DLD1 (cell line): ENCODE data around the gene RAP1GAP2.
"Not testable (repeated sequence)": the region's sequence is repeated elsewhere in the genome, so short reads cannot be mapped to it uniquely, and the experiment has no call there.

Source experiments
- in situ Hi-C: cut with HindIII; loops from 2 replicates; pipeline ENCODE4 v1.10.0; 2017; ENCODE audit warnings: low sequenced_read_pairs

Gene RAP1GAP2

DNA sequence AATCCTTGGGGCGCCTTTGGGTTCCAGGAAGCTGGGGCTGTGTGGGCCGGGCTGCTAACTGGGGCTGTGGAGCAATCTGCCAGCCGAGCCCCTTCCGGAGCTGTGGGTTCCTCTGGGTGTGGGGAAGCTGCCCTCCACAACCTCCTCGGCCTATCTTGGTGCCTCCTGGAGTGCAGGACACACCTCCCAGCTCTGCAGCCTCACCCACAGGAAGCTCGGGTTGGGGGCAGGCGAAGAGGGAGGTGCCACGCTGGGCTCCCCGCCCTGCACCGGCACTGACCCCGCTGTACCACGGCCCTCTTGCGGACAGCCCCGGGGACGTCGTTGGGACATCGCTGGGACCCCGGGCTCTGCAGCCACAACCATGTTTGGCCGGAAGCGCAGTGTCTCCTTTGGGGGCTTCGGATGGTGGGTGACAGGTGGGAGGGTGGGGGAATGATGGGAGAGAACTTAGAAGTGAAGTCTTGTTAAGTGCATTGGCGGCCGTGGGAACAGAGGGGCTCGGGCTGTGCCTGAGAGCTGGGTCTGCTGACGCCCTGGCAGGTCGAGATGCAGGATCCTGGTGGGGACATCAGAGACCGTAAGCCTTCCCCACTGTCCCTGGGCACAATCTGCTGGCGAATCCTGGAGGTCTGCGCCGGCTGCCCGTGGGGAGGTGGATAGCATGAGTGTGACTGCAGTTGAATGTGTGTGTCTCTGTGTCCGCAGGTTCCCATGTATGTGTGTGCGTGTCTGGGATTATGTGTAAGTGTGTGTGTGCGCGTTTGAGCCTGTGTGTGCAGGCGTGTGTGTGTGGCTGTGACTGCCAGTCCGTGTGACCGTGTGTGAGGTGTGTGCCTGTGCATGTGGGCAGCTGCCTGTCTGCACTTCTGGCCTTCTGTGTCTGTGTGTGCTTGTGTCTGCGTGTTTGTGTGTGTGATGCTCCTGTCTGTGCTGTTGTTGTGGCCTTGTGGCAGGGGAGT lies at the start of gene RAP1GAP2:
Gene RAP1GAP2, plus strand, starts transcription at position 275 of the 962 bp plus-strand sequence. Its CDS starts 90 bp downstream, at position 365.
- in situ Hi-C loops: no loop called here

DNA sequence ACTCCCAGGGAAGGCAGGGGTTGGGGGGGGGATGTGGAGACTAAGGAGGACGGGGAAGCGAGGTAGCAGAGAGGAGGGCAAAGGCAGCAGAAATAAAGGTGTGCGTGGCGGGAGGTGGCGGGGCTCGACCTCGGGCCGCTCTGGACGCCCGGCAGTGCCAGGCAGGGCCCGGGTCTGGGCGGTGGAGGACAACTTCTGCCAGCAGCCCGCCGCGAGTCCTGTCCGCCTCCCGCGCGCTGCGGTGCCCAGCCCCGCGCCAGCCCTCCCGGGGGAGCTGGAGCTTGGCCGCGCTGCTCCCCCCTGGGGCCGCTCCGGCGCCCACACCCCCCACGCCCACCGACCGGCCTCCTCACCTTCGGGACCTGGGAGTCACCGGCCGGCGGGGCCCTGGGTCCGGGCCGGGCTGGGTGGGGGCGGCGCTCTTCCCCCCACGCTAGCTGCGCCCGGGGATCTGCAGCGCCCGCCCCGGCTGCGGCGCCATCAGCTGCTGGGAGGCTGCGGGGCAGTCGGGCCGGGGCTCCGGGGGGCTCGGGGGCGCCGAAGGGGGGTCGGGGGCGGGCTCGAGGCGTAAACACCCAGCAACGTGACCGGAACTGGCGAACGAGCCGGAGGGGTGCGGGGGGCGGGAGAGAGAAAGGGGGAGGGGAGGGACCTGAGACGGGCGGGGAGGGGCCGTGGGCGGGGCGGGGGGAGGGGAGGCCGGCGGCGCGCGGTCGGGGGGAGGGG lies 47.0 kb upstream of the RAP1GAP2 start, which contains the start of gene CCDC92B:
Gene CCDC92B, minus strand, starts transcription at position 595 of the 726 bp plus-strand sequence. CDS start 14,507 bp downstream, outside the sequence.
- in situ Hi-C loops: no loop called here

DNA sequence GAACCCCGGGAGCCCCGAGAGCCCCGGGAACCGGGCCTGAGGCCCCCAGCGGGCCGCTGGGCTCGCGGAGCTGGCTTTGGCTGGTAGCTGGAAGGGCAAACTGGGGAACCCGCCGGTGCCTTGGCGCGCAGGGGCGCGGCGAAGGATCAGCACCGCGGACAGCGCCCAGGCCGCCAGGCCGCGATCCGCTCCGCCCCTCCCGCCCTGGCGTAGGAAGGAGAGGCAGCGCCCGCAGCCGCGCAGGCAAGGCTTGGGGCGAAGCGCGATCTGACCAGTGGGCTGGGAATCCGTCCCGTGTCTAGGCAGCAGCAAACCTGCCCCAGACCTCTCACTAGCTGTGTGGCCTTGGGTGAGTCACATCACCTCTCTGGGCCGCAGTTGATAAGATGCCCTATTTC lies 46.5 kb upstream of the RAP1GAP2 start:
- in situ Hi-C loops: loop anchor here (25.0 kb wide), 2 partner anchors 113 to 262 kb away; no protein-coding TSS in a partner anchor

DNA sequence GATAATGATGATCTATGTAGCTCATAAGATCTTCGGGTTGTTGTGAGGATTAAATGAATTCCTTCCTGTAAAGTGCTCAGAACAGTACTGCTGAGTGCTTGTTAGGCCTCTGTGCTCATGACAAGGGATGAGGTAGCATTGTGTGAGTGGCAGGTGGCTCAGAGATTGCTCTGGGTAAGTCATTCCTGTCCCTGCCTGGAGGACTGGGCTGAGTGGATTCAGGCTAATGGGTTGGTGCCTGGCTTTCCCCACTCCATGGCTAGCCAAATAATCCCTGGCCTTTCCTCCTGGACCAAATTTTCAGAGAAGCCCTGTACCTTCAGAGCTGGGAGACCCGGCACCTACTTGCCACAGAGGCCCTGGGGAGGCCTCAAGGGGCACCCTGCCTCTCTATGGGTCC lies 45.5 kb upstream of the RAP1GAP2 start:
- in situ Hi-C loops: loop anchor here (25.0 kb wide), 2 partner anchors 112 to 263 kb away; no protein-coding TSS in a partner anchor

DNA sequence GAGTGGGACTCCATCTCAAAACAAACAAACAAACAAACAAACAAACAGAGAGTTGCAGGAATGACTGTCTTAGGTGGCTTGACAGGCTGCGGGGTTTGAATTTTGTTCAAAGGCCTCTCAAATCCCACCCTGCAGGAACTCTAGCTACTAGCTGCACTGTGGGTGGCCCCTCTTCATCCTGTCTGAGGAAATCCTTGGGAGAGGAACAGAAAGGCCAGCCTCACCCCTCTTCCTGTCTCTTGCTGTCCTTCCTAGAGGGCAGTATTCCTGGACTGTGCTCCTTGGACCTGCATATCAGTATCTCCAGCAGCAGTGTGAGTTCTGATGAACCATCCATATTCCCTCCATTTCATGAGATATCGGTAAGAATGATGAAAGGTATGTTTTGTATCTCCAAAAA lies 44.7 kb upstream of the RAP1GAP2 start:
- in situ Hi-C loops: loop anchor here (25.0 kb wide), 2 partner anchors 111 to 264 kb away; no protein-coding TSS in a partner anchor

DNA sequence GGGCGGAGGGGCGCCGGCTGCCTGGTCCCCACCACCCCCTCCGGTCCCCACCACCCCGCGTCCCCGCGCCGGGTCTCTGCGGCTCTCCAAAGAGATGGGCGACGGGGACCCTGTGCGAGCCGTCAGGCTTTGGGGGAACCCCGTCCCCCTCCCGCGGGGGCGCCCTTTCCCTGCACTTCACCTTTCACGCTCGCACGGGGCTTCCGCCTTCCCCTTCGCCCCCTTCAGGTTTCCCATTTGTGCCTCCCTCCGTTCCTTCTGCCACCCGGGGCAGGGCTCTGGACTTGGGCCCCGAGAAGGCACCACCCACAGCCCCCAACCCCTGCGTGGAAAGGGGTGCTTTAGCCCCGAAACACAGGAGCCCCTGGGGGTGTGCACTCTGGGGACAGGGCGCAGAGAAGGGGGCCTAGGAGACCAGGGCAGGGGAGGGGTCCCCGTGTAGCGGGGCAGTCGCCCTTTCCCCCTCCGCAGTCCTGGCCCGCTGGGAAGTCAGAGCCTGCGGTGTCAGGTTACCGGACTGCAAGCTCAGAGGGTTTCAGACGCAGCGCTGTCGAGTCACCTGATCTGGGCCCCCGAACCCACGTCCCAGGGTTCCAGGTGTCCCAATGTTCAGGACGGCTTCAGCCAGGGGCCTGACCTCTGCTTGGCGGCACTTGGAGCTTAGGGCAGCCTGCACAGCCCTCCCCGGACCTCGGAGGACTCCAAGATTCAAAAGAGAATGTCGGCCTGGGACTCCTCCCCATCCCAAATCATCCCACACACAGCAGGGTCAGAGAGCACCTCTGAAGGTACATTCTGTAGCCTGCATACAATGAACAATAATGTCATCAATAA lies 40.1 kb upstream of the RAP1GAP2 start:
- in situ Hi-C loops: loop anchor here (25.0 kb wide), 2 partner anchors 106 to 269 kb away; no protein-coding TSS in a partner anchor

DNA sequence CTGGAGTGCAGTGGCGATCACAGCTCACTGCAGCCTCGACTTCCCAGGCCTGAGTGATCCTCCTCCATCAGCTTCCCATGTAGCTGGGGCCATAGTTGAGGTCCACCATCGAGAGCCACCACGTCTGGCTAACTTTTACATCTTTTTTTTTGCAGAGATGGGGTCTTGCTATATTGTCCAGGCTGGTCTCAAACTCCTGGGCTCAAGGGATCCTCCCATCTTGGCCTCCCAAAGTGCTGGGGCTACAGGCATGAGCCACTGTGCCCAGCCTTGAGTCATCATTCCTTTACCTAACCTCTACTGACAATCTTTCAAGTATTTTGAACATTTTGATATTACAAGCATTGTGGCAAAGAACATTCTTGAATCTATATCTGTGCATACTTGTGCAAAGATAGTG lies 37.4 kb upstream of the RAP1GAP2 start:
- in situ Hi-C loops: loop anchor here (25.0 kb wide), 2 partner anchors 103 to 272 kb away; no protein-coding TSS in a partner anchor

DNA sequence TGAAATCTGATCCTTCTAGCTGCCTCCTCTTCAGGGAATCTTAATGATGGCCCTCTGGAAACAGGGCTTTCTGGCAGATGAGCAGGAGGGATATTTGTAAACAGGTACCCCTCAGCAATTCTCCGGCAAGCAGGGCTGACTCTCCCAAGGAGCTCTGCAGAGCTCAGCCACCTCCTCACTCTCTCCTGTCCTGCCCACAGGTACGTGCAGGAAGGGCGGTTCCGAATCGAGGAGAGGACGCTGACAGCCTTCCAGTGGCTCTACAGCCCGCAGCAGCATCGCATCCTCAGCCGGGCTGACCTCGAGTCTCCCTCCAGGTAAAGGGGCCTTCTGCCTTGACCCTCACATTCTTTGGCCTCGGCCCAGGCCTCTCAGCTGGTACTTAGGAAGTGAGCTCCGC lies 26.1 kb upstream of the RAP1GAP2 start:
- in situ Hi-C loops: loop anchor here (25.0 kb wide), 2 partner anchors 92 to 283 kb away; no protein-coding TSS in a partner anchor

DNA sequence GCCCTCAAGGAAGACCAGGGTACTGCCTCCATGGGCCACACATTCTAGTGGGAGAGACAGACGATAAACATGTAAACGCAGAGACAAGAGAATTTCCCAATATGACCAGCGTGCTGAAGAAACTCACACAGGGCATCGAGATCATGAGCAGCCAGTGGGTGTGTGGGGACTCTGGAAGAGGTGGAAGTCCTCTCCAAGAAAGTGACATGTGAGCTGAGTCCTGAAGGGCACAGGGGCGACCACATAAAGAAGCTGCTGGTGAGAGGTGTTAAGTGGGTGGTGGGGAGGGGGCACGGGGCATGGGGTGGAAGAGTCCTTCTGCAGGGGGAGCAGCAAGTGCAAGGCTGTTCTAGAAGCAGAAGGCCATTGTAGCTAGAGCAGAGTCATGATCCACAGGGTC lies 21.0 kb upstream of the RAP1GAP2 start:
- in situ Hi-C loops: no loop called here

DNA sequence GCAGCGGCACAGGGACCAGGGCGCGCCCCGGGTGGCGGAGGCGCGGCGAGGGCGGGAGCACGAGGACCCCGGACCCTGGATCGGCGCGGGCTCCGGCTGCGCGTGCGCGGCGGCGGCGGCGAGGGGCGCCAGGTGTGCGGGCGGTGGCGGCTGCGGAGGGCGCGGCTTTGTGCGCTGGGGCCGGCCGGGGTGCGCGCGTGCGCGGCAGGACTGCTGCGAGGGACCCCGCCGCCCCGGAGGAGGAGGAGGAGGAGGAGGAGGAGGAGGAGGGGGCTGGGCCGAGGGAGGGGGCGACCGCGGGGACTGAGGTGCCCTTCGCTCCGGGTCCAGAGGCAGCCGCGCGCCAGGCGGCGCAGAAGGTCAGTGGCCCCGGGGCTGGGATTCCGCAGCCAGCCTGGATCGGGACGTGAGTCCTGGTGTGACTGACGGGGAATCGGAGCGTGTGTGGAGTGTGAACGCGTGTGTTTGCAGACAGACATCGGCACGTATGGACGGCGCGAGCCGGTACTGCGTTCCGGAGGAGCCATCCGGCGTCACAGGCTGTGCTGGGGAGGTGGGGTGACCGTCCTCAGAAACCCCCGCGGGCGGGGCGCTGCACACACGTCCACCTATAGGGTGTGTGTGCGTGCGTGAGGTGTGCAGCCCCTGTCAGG lies 19.5 kb upstream of the RAP1GAP2 start:
- in situ Hi-C loops: no loop called here

DNA sequence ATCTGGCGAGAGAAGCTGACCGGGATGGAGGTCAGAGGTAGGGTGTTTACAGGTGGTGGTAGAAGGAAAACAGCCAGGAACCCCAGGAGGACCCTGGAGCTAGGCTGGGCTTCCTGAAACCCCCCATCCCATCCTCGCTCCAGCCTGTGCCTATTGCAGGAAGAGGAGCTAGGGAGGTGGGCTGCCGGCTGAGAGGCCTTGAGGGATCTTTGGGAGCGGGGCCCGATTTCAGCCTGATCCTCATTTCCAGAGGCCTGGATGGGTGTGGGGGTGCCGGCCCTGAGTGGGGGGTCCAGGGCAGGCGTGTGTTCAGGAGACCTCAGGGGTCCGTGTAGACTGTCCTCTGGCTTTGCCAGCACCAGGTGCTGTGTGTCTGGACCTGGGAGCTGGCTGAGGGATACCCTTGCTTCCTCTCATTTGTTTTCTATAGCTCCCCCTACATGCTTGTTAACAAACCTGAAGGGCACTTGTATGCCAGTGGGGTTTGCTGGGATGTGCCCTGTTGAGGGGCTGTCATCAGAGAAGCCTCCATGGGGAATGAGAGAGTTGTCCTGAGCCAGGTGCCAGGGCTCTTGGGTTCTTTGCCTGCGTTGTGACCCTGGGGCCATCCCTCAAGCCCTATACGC lies 18.9 kb upstream of the RAP1GAP2 start:
- in situ Hi-C loops: no loop called here

DNA sequence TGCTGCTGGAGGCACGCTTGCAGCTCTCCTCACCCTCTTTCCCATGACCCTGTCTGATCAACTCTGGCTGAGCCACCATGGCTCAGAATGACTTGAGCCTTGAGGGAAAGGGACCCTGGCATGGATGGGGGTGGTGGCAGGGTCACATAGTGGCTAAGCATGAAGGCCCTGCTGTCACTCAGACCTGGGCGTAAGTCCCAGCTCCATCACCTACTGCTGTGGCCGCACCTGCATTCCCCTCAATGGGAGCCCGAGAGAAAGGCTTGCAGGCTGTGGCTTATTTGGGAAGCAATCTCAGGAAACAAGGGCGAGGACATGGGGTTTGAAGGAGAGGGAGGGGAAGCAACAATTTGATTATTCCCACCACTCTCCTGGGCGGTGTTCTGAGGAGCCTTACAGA lies 17.7 kb upstream of the RAP1GAP2 start:
- in situ Hi-C loops: no loop called here

DNA sequence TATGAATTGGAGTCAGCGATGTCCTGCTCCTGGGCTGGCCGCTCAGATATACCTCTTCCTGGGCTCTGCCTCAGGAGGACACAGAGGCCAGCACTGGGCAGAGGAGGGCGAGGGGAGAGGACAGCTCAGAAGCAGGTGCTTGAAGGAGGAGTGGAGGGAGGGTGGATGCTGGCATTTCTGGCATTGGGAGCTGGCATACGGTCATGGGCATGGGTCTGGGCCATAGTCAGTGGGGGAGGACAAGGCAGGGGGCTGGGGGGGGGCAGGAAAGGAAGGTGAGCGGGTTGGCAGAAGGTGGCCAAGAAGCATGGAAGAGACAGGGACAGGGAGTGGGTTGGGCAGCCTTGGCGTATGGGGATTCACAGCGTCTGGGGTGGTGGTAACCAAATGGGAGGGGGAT lies 16.7 kb upstream of the RAP1GAP2 start:
- in situ Hi-C loops: no loop called here

DNA sequence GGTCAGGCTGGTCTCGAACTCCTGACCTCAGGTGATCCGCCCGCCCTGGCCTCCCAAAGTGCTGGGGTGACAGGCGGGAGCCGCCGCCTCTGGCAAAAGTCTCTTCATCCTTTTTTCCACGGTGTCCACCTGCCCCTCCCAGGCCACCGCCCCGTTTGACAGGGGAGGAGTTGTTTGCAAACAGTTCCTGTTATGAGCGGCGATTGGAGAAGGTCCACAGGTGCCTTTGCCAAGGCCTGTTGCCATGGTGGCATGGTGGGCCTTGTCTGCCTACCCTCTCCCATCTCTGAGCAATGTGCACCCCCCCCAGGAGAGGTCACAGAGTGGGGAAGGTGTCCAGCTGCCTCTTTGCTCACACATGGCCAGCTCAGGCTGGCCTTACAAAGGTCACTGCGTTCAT lies 16.0 kb upstream of the RAP1GAP2 start:
- in situ Hi-C loops: no loop called here

DNA sequence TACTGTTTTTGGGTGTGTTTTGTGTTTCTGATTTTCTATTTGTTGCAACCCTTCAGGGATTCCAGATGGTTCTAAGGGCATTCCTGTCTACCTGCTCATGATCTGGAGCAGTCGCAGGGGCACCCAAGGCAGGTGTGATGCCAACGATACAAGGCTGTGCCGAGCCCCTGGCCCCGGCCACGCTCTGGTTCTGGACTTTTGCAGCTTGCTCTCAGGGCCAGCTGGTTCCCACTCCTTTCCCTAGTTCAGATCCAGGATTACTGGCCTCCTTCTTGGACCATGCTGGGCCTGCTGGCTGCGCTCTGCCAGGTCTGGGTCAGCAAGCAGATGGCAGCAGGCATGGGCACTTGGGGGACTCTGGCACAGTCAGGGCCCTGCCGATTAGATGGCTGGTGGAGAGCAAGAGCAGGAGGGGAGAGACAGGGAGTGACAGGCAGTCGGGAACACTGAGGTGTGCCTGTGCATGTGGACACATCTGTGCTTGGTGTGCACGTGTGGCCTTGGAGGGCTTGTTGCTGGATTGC lies 15.2 kb upstream of the RAP1GAP2 start:
- in situ Hi-C loops: no loop called here

DNA sequence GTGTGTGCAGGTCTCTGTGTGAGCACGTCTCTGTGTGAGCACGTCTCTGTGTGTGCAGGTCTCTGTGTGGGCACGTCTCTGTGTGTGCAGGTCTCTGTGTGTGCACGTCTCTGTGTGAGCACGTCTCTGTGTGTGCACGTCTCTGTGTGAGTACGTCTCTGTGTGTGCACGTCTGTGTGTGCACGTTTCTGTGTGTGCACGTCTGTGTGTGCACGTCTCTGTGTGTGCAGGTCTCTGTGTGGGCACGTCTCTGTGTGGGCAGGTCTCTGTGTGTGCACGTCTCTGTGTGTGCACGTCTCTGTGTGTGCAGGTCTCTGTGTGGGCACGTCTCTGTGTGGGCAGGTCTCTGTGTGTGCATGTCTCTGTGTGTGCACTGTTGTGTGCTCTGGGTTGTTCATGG lies 14.6 kb upstream of the RAP1GAP2 start:
- in situ Hi-C loops: not testable (repeated sequence)

DNA sequence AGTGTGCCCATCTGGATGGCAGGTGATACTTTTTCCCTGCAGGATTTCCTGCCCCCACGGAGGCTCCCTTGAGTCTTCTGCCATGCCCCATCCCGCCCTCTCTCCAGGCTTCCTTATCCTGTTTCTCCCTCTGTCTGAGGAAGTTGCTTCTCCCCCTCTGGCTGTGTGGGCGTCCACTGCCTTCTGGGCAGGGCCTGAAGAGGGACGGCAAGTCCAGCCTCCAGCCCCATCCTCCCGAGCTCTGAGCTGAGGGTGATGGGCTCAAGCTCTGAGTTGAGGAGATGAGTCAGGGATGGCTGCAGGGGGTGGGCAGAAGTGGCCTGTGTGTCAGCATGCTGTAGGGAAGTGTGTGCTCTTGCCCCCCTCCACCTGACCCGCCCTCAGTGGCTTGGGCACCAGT lies 14.2 kb upstream of the RAP1GAP2 start:
- in situ Hi-C loops: no loop called here

DNA sequence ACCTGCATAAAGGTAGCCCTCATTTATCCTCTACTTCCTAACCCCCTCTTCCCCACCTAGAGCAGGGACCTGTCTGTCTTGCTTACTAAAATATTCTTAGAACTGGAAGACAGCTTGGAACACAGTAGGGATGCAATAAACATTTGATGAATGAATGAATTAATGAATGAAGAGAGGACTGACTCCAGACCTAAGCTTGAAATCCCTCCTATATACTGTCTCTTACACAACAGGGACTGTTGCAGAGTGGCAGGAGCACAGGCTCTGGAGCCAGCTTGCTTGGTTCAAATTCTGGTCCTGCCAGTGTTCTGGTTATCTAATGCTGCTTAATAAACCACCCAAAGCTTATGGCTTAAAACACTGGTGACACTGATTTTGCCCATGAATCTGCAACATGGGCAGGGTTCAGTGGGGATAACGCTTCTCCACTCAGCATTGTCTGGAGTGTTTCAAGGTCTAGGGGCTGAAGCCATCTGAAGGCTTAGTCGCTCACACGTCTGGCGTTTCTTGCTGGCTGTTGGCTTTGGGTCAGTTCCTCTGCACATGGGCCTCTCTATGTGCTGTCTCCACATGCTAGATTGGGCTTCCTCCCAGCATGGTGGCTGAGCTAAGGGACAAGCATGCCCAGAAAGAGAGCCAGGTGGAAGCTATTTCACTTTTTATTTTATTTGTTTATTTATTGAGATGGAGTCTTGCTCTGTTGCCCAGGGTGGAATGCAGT lies 12.8 kb upstream of the RAP1GAP2 start:
- in situ Hi-C loops: no loop called here

DNA sequence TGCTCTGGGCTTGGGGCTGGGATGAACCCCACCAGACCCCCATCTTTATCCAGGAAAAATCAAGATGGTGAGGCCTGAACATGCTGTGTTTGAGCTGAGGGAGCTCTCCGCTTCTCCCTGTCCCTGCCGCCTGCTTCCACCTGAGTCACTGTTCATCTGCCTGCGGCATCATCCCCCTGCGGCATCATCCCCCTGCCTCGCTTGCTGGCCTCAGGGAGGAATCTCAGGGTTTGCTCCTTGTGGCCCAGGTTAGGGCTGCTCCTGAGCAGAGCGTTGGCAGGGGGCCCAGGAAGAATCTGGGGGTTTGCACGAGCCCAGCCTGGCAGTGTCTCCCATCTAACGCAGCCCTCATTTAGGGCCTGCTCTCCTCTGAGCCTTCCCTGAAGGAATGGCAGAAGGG lies 11.4 kb upstream of the RAP1GAP2 start:
- in situ Hi-C loops: no loop called here
